Mammary epithelial cell (primary cell): ENCODE measurements around the gene TASOR.
"Not testable (repeated sequence)": the region's sequence is repeated elsewhere in the genome, so short reads cannot be mapped to it uniquely, and the experiment has no call there.

Experiments
- CTCF ChIP-seq, 2 donors: IDR thresholded peaks in 1 of 2; conservative IDR thresholded peaks in 1 of 2; 2 replicates each; pipeline ENCODE4 v1.5.1; 2011 to 2012; ENCODE audit warnings: inconsistent platforms in 2 of 2, low read length in 2 of 2, mild to moderate bottlenecking in 2 of 2, control low read depth in 1 of 2, low read depth in 1 of 2; ENCODE audit not compliant: insufficient read depth in 1 of 2; ENCODE audit errors: extremely low read depth in 1 of 2
- EZH2 ChIP-seq: IDR thresholded peaks from 2 replicates; pipeline ENCODE4 v1.6.1; 2012; ENCODE audit warnings: low read length, inconsistent platforms, borderline replicate concordance

- TF ChIP-seq CTCF (conservative IDR thresholded peaks at IDR 0.05 in 1 of 2, IDR thresholded peaks at IDR 0.05 in 1 of 2; ENCODE audit: extremely low read depth in 1 of 2, insufficient read depth in 1 of 2, low read depth in 1 of 2, low read length in 2 of 2); EZH2: not testable (repeated sequence)
Measured at GRCh38 chr3:56718809-56719208, 35.7 kb upstream of the TASOR start.
